ENCODE results near the gene EVX2.

GRCh38 chr2:176096986-176097819 is 13.4 kb upstream of the EVX2 start:
- TF ChIP-seq, protein P1, sequence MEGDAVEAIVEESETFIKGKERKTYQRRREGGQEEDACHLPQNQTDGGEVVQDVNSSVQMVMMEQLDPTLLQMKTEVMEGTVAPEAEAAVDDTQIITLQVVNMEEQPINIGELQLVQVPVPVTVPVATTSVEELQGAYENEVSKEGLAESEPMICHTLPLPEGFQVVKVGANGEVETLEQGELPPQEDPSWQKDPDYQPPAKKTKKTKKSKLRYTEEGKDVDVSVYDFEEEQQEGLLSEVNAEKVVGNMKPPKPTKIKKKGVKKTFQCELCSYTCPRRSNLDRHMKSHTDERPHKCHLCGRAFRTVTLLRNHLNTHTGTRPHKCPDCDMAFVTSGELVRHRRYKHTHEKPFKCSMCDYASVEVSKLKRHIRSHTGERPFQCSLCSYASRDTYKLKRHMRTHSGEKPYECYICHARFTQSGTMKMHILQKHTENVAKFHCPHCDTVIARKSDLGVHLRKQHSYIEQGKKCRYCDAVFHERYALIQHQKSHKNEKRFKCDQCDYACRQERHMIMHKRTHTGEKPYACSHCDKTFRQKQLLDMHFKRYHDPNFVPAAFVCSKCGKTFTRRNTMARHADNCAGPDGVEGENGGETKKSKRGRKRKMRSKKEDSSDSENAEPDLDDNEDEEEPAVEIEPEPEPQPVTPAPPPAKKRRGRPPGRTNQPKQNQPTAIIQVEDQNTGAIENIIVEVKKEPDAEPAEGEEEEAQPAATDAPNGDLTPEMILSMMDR (IDR thresholded peaks at IDR 0.05) = peak; percentile 22 to 88 (median 75)
- TF ChIP-seq POLR2A (IDR thresholded peaks at IDR 0.05) = no peak

Measured in Peyer's patch (tissue), 4 donors.